ENCODE results near the gene LZTS2. TPM values are rescaled to one million over a fixed set of nuclear protein-coding genes. Genes with fewer than 3 reads are reported as not detected.

The LZTS2 gene
- total and polyA plus RNA-seq, 9 donors: 9.4 to 121 (median 77.4) TPM

GRCh38 chr10:100976906-100977305, 22.7 kb upstream of the LZTS2 start:
- DNase-seq: no peak
- Histone ChIP-seq H3K4me3 (no peak overlapping the region), H3K27ac (no peak overlapping the region), H3K4me1 (ENCODE audit: insufficient read depth) (no peaks in the 10 kb centered on the region), H3K9me3 (no peaks in the 10 kb centered on the region), H3K27me3 (no peaks in the 10 kb centered on the region), H3K36me3 (no peaks in the 10 kb centered on the region)
- 83 to 87% (median 86%) methylated on average over 3 of the region's 3 CpGs for WGBS, 3 donors
- TF ChIP-seq, protein P1, sequence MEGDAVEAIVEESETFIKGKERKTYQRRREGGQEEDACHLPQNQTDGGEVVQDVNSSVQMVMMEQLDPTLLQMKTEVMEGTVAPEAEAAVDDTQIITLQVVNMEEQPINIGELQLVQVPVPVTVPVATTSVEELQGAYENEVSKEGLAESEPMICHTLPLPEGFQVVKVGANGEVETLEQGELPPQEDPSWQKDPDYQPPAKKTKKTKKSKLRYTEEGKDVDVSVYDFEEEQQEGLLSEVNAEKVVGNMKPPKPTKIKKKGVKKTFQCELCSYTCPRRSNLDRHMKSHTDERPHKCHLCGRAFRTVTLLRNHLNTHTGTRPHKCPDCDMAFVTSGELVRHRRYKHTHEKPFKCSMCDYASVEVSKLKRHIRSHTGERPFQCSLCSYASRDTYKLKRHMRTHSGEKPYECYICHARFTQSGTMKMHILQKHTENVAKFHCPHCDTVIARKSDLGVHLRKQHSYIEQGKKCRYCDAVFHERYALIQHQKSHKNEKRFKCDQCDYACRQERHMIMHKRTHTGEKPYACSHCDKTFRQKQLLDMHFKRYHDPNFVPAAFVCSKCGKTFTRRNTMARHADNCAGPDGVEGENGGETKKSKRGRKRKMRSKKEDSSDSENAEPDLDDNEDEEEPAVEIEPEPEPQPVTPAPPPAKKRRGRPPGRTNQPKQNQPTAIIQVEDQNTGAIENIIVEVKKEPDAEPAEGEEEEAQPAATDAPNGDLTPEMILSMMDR (IDR thresholded peaks at IDR 0.05): no peak
- TF ChIP-seq EP300 (IDR thresholded peaks at IDR 0.05): no peak
- no peak for TF ChIP-seq POLR2A (IDR thresholded peaks at IDR 0.05)
- intact Hi-C loops (cut with DNase I): no loop called here

- intact Hi-C loops (cut with DNase I): no loop called here
- Histone ChIP-seq H3K27ac (no peak overlapping the region), H3K4me3 (no peak overlapping the region), H3K36me3 (no peaks in the 10 kb centered on the region), H3K9me3 (no peaks in the 10 kb centered on the region), H3K27me3 (no peaks in the 10 kb centered on the region), H3K4me1 (ENCODE audit: insufficient read depth) (no peaks in the 10 kb centered on the region)
- peak in 1 of 5 donors; percentile 13 for DNase-seq
- 69 to 77% (median 72%) methylated on average over 6 of the region's 6 CpGs for WGBS, 3 donors
- TF ChIP-seq POLR2A (IDR thresholded peaks at IDR 0.05) (no peak), EP300 (IDR thresholded peaks at IDR 0.05) (no peak)
- TF ChIP-seq, protein P1 (IDR thresholded peaks at IDR 0.05): no peak
Measured at GRCh38 chr10:100977436-100977835, 22.2 kb upstream of the LZTS2 start.

- DNase-seq: peak in 1 of 5 donors; percentile 19
- Histone ChIP-seq H3K4me1 (ENCODE audit: insufficient read depth) (no peaks in the 10 kb centered on the region), H3K36me3 (no peaks in the 10 kb centered on the region), H3K27ac (no peak overlapping the region), H3K9me3 (no peaks in the 10 kb centered on the region), H3K4me3 (no peak overlapping the region), H3K27me3 (no peaks in the 10 kb centered on the region)
- intact Hi-C loops (cut with DNase I): no loop called here
- TF ChIP-seq, protein P1 (IDR thresholded peaks at IDR 0.05): no peak
- TF ChIP-seq POLR2A (IDR thresholded peaks at IDR 0.05): no peak
- no peak for TF ChIP-seq EP300 (IDR thresholded peaks at IDR 0.05)
- WGBS, 3 donors: 83 to 85% (median 84%) methylated on average over 13 of the region's 13 CpGs
Measured at GRCh38 chr10:100978121-100978900, 21.3 kb upstream of the LZTS2 start.

DNA sequence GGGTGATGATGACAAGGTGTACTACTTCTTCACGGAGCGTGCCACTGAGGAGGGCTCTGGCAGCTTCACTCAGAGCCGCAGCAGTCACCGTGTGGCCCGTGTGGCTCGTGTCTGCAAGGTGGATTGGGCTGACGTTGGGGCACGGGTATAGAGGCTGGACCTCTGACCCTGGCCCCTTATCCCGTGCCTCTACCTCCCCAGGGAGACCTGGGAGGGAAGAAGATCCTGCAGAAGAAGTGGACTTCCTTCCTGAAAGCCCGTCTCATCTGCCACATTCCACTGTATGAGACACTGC, 20.8 kb upstream of the LZTS2 start:
- Histone ChIP-seq H3K27me3 (no peaks in the 10 kb centered on the region), H3K4me3 (no peak overlapping the region), H3K4me1 (ENCODE audit: insufficient read depth) (no peaks in the 10 kb centered on the region), H3K36me3 (no peaks in the 10 kb centered on the region), H3K27ac (no peak overlapping the region), H3K9me3 (no peaks in the 10 kb centered on the region)
- WGBS, 3 donors: 70 to 78% (median 75%) methylated on average over 10 of the region's 10 CpGs
- DNase-seq: peak in 1 of 5 donors; percentile 24
- intact Hi-C loops (cut with DNase I): no loop called here
- TF ChIP-seq, protein P1 (IDR thresholded peaks at IDR 0.05): no peak
- no peak for TF ChIP-seq POLR2A (IDR thresholded peaks at IDR 0.05)
